HEK293T (cell line): ENCODE measurements around the gene CTAGE1.
A peak's percentile ranks its signal among the peaks of the same experiment; 100 is the strongest.

Experiments
- CTCF ChIA-PET: fragments of 350-600 bp; formaldehyde crosslinking; extraction: SDS; loops from one replicate; lab custom pipeline; 2021; ENCODE audit warnings: antibody characterized with exemption, inconsistent platforms; lab: Yijun Ruan, JAX
- POLR2A ChIA-PET: fragments of 350-600 bp; formaldehyde crosslinking; extraction: SDS; loops from one replicate; lab custom pipeline; 2020; ENCODE audit warnings: antibody characterized with exemption, inconsistent platforms; lab: Yijun Ruan, JAX
- DNase-seq: peaks from one replicate; pipeline ENCODE4 v3.0.0; 2012; ENCODE audit warnings: mixed read lengths; ENCODE audit errors: extremely low spot score
- ARNT ChIP-seq: fragments of 450-650 bp; IDR thresholded peaks from 2 replicates; pipeline ENCODE4 v1.6.1; 2017; ENCODE audit warnings: mild to moderate bottlenecking
- BHLHE40 ChIP-seq: fragments of 450-650 bp; IDR thresholded peaks from 2 replicates; pipeline ENCODE4 v1.6.1; 2016; ENCODE audit warnings: mild to moderate bottlenecking, moderate library complexity, borderline replicate concordance
- CTBP1 ChIP-seq: fragments of 450-650 bp; IDR thresholded peaks from 2 replicates; pipeline ENCODE4 v1.6.1; 2016; ENCODE audit warnings: borderline replicate concordance
- ELF4 ChIP-seq: fragments of 450-650 bp; IDR thresholded peaks from 2 replicates; pipeline ENCODE4 v1.6.1; 2017; ENCODE audit warnings: antibody characterized with exemption
- FOXA1 ChIP-seq: fragments of 450-650 bp; IDR thresholded peaks from 2 replicates; pipeline ENCODE4 v1.6.1; 2016; ENCODE audit warnings: mild to moderate bottlenecking
- FOXK2 ChIP-seq: fragments of 450-650 bp; IDR thresholded peaks from 2 replicates; pipeline ENCODE4 v1.6.1; 2016; ENCODE audit warnings: mild to moderate bottlenecking
- FOXM1 ChIP-seq: fragments of 450-650 bp; IDR thresholded peaks from 2 replicates; pipeline ENCODE4 v1.6.1; 2017; ENCODE audit warnings: mild to moderate bottlenecking, borderline replicate concordance
- HDGF ChIP-seq: fragments of 450-650 bp; IDR thresholded peaks from 2 replicates; pipeline ENCODE4 v1.6.1; 2017; ENCODE audit warnings: antibody characterized with exemption, borderline replicate concordance
- L3MBTL2 ChIP-seq: fragments of 450-650 bp; conservative IDR thresholded peaks from 2 replicates; pipeline ENCODE4 v1.6.1; 2016; ENCODE audit warnings: mild to moderate bottlenecking
- LEF1 ChIP-seq: fragments of 450-650 bp; IDR thresholded peaks from 2 replicates; pipeline ENCODE4 v1.6.1; 2017; ENCODE audit warnings: mild to moderate bottlenecking, borderline replicate concordance
- NFRKB ChIP-seq: fragments of 450-650 bp; IDR thresholded peaks from 2 replicates; pipeline ENCODE4 v1.6.1; 2016; ENCODE audit warnings: mild to moderate bottlenecking, moderate library complexity
- SP1 ChIP-seq: fragments of 450-650 bp; IDR thresholded peaks from 2 replicates; pipeline ENCODE4 v1.6.1; 2017
- SUZ12 ChIP-seq: fragments of 450-650 bp; IDR thresholded peaks from 2 replicates; pipeline ENCODE4 v1.6.1; 2016; ENCODE audit warnings: mild to moderate bottlenecking
- TARDBP ChIP-seq: fragments of 450-650 bp; IDR thresholded peaks from 2 replicates; pipeline ENCODE4 v1.6.1; 2016
- ZNF384 ChIP-seq: fragments of 450-650 bp; IDR thresholded peaks from 2 replicates; pipeline ENCODE4 v1.6.1; 2016
- TF ChIP-seq, protein P1 (sequence below): fragments of 450-650 bp; IDR thresholded peaks from 2 replicates; pipeline ENCODE4 v1.6.1; 2016

Gene CTAGE1

GRCh38 chr18:22436136-22436535, 18.4 kb upstream of the CTAGE1 start:
- CTCF ChIA-PET, result no interaction called here
- TF ChIP-seq CTBP1, result no peak
- no peak for TF ChIP-seq ARNT
- TF ChIP-seq NFRKB, result no peak
- TF ChIP-seq LEF1, result no peak
- no peak for TF ChIP-seq FOXM1
- no peak for TF ChIP-seq ZNF384
- no peak for TF ChIP-seq HDGF
- TF ChIP-seq TARDBP, result no peak
- no peak for TF ChIP-seq SP1
- TF ChIP-seq FOXK2, result no peak
- TF ChIP-seq ELF4, result no peak
- TF ChIP-seq BHLHE40, result no peak

DNA sequence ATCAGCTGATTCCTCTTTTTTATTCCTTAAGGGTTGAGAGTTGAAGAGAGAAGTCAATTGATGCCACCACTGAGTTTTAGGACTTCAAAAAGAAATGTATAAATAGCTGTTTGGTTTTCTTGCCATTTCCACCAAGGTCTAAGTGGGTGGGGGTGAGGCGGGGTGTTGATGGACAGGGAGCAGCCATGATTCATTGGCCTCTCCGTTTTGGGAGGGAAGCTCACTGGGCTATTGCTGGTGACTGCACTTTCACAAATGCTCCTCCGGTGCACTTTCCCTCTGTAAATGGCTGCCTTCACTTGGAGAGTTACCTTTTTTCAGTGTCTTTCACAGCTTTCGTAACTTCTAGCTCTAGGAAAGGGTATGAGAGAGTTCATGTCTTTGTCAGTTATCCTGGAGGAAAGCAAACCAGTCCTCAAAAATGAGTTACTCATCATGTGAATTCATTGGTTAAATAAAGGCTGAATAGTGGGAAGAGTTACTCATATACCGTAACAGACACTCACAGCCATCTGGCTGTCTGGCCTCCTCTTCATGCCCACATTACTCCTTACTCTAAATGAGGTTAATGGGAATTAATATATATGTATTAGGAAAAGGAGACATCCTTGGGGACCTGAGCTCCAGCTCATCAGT, 17.4 kb upstream of the CTAGE1 start:
- CTCF ChIA-PET, result no interaction called here
- POLR2A ChIA-PET, result interaction anchor here (1.1 kb wide), 1 partner anchor 35 kb away, joined by 3 read pairs; no protein-coding TSS in a partner anchor
- DNase-seq, result no peak
- TF ChIP-seq ARNT (no peak), L3MBTL2 (no peak), BHLHE40 (no peak), ELF4 (no peak), SUZ12 (no peak), CTBP1 (no peak), FOXA1 (no peak)

More at GRCh38 chr18:22436136-22436535, 18.4 kb upstream of the CTAGE1 start:
- POLR2A ChIA-PET, result no interaction called here
- no peak for DNase-seq

- ChIA-PET CTCF (interaction anchor here (0.7 kb wide), 1 partner anchor 61 kb away, joined by 5 read pairs; no protein-coding TSS in a partner anchor), POLR2A (interaction anchor here (1.1 kb wide), 1 partner anchor 36 kb away, joined by 3 read pairs; no protein-coding TSS in a partner anchor)
- DNase-seq, result no peak
- TF ChIP-seq FOXK2 (no peak), NFRKB (no peak), FOXM1 (no peak), ELF4 (no peak), SUZ12 (no peak), SP1 (no peak), L3MBTL2 (no peak), TARDBP (no peak), ZNF384 (no peak), FOXA1 (no peak), BHLHE40 (no peak), LEF1 (no peak), ARNT (no peak), CTBP1 (no peak), HDGF (no peak)
- TF ChIP-seq, protein P1, sequence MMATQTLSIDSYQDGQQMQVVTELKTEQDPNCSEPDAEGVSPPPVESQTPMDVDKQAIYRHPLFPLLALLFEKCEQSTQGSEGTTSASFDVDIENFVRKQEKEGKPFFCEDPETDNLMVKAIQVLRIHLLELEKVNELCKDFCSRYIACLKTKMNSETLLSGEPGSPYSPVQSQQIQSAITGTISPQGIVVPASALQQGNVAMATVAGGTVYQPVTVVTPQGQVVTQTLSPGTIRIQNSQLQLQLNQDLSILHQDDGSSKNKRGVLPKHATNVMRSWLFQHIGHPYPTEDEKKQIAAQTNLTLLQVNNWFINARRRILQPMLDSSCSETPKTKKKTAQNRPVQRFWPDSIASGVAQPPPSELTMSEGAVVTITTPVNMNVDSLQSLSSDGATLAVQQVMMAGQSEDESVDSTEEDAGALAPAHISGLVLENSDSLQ, result no peak
Observed at GRCh38 chr18:22433956-22434355, 16.2 kb upstream of the CTAGE1 start.

DNA sequence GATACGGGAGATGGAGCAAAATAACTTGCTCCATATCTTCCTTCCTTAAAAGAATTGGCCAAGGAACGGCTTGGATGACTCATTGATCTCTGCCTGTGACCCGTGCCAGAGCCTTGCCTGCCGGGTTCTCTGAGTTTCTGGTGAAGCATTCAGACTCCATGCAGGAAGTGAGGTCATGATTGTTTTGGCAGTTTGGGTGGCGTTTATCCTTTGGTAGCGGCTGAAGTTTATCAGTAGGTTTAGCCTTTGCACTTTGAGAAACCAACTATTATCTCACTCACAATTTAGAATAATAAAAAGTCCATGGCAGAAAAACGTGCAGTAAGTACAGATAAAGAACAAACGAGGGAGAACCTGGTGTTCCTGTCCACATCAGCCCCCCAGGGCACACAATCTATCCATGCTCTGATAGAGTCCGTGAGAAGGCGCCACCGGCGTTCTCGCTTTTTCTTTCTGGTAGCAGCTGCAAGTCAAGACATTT, 15.0 kb upstream of the CTAGE1 start:
- peak; percentile 30 for DNase-seq
- ChIA-PET CTCF (no interaction called here), POLR2A (no interaction called here)
- TF ChIP-seq, protein P1, result no peak
- TF ChIP-seq ARNT (no peak), ZNF384 (no peak), BHLHE40 (no peak), CTBP1 (no peak), SP1 (no peak), NFRKB (no peak), FOXM1 (no peak), TARDBP (no peak), HDGF (no peak), ELF4 (no peak), SUZ12 (no peak), FOXA1 (no peak), LEF1 (no peak), FOXK2 (no peak)

GRCh38 chr18:22429564-22429963, 11.8 kb upstream of the CTAGE1 start:
- POLR2A ChIA-PET, result interaction anchor here (1.4 kb wide), 1 partner anchor 36 kb away, joined by 5 read pairs; no protein-coding TSS in a partner anchor
- TF ChIP-seq SUZ12 (no peak), LEF1 (no peak), FOXA1 (no peak), FOXK2 (no peak), L3MBTL2 (no peak), SP1 (no peak), ELF4 (no peak), FOXM1 (no peak), CTBP1 (no peak), BHLHE40 (no peak), HDGF (no peak), ZNF384 (no peak), ARNT (no peak), TARDBP (no peak)
- TF ChIP-seq, protein P1, result no peak
- CTCF ChIA-PET, result no interaction called here
- DNase-seq, result no peak
